Activated CD4-positive, alpha-beta T cell treated with anti-CD3 and anti-CD28 coated beads, Interleukin-2, amount 50 U/mL, for 1 hour (primary cell): ENCODE measurements around the gene IL17B.

Source experiments
- DNase-seq: peaks from one replicate; pipeline ENCODE4 v3.0.0-alpha.2; 2020

IL17B gene

GRCh38 chr5:149414405-149415065 lies 35.4 kb upstream of the IL17B start:
- no peak for DNase-seq

- no peak for DNase-seq
Measured at GRCh38 chr5:149413477-149414210, 34.6 kb upstream of the IL17B start.

GRCh38 chr5:149412783-149413476 lies 33.8 kb upstream of the IL17B start:
- no peak for DNase-seq

- DNase-seq: no peak
Measured at GRCh38 chr5:149411738-149412519, 32.8 kb upstream of the IL17B start.

GRCh38 chr5:149410721-149411432 lies 31.8 kb upstream of the IL17B start:
- DNase-seq: no peak

- no peak for DNase-seq
Measured at GRCh38 chr5:149410071-149410470, 31.0 kb upstream of the IL17B start.

GRCh38 chr5:149409268-149409948 lies 30.3 kb upstream of the IL17B start:
- no peak for DNase-seq

- no peak for DNase-seq
Measured at GRCh38 chr5:149408252-149409099, 29.4 kb upstream of the IL17B start.

GRCh38 chr5:149407323-149408251 lies 28.5 kb upstream of the IL17B start:
- DNase-seq: no peak

- no peak for DNase-seq
Measured at GRCh38 chr5:149406979-149407306, 27.9 kb upstream of the IL17B start.

GRCh38 chr5:149406203-149406978 lies 27.3 kb upstream of the IL17B start:
- no peak for DNase-seq

GRCh38 chr5:149405550-149406202 lies 26.6 kb upstream of the IL17B start:
- no peak for DNase-seq

GRCh38 chr5:149404746-149405549 lies 25.9 kb upstream of the IL17B start:
- DNase-seq: no peak

GRCh38 chr5:149403923-149404745 lies 25.0 kb upstream of the IL17B start:
- DNase-seq: no peak

GRCh38 chr5:149402291-149402690 lies 23.2 kb upstream of the IL17B start:
- DNase-seq: no peak

- DNase-seq: no peak
Measured at GRCh38 chr5:149401051-149401450, 22.0 kb upstream of the IL17B start.

GRCh38 chr5:149400304-149400703 lies 21.2 kb upstream of the IL17B start:
- no peak for DNase-seq
